NOMO-1 treated with dmso at 0.1 percent for 144 hours (cell line): ENCODE data around the gene GLCCI1.
A peak's percentile ranks its signal among the peaks of the same experiment; 100 is the strongest.

Source experiments
- DNase-seq: peaks from one replicate; lab custom pipeline; 2025; ENCODE audit not compliant: unreplicated experiment; lab: John Stamatoyannopoulos, UW

GLCCI1 gene

DNA sequence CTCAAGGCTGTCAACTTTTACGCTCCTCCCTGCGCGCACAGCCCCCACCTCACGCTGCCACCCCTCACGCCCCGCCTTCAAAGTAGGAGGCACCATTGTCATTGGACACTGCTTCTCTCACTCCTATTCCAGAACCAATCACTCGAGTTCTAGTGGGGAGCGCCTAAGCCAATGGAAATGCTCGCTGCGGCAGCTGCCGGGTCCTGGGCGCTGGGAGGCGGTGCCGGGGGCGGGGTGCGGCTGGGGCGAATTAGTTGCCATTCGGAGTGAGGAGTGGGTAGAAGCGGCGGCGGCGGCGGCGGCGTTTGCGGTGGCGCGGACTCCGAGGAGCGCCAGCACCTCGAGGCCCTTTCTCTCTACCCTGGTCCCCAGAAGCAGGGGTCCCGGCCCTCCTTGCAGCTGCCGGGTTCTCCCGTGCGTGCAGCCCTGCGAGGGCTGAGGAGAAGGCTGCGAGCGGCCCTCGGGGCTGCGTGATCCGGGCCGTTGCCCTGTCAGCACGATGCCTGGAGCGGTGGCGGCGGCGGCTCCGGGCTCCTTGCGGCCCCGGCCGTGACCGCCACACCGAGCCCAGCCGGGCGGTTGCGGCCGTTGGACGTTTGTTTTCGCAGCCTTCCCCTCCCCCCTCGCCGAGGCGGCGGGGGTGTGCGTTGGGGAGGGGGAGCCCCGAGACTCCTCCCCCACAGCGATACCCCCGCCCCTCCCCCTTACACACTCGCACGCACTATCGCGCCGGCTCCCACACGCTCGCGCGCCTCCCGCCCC is at the start of gene GLCCI1:
Gene GLCCI1 (plus strand): TSS at position 253 of the 762 bp plus-strand sequence. CDS start 555 bp downstream, outside the sequence.
- DNase-seq: peak; percentile 95

GRCh38 chr7:7919449-7919945 is 49.1 kb upstream of the GLCCI1 start:
- no peak for DNase-seq

GRCh38 chr7:7920056-7920455 is 48.5 kb upstream of the GLCCI1 start:
- no peak for DNase-seq

DNA sequence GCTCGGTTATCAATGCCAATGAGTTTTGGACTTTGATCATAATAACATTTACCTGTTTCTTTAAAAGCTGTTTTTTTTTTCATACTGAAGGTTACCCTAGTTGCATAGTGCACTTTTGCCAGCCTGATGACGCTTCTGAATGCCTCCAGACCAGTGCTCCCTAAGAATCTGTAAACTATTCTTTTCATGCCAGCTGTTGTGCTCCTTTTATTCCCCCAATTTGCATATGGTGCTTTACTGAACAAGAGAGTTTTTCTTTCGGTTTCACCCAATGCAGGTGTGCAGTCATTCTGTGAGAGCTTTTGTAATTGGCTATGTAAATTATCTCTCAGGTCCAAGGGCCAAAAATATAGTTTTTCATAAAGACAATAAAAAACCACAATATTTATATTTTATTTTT is 48.1 kb upstream of the GLCCI1 start:
- DNase-seq: no peak

GRCh38 chr7:7921830-7922229 is 46.8 kb upstream of the GLCCI1 start:
- no peak for DNase-seq

DNA sequence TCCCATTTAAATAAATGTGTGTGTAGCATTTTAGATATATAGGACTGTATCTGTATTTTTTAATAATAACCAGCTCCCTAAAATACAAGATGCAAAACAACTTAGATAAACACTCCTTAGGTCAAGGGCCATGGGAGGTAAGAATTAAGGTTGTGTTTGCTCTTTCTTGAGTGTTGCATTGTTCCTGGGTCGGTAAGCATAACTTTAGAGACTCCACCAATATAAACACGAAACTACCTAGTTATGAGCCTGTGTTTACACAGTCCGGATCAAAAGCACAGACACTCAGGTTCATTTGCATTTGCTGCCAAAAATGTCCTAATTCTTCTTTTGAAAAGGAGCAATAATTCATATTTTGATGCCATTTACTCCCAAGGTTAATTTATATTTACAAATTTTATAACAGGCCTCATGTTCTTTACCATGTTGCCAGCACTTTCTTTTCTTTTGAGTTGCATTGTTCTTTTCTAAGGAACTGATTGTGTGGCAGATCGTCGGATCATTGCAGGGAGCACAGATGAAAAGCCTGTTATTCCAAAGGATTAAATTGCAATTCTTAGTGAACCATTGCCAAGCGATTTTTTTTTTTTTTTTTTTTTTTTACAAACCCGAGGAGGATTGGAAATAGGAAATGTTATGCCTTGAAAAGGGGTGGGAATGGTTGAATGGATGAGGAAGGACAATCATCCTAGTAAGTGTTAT is 45.8 kb upstream of the GLCCI1 start:
- no peak for DNase-seq

DNA sequence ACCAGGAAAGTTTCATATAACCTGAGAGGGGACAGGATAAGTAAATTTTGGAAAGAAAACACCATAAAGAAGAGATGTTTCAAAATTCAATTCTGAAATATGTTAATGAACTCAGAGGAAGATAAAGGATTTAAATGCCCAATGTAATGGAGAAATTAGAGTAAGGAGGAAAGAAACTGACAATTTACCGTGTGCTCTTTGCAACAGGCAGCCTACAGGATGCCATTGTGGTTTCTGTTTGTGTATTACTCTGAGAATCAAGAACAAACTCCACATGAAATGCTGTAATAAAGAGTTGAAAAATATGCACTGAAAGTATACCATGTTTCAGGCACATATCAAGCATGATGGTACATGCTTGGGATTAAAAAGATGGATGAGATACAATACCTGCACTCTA is 44.8 kb upstream of the GLCCI1 start:
- DNase-seq: no peak

GRCh38 chr7:7924303-7924702 is 44.3 kb upstream of the GLCCI1 start:
- no peak for DNase-seq

- no peak for DNase-seq
Observed at GRCh38 chr7:7931626-7932025, 37.0 kb upstream of the GLCCI1 start.

DNA sequence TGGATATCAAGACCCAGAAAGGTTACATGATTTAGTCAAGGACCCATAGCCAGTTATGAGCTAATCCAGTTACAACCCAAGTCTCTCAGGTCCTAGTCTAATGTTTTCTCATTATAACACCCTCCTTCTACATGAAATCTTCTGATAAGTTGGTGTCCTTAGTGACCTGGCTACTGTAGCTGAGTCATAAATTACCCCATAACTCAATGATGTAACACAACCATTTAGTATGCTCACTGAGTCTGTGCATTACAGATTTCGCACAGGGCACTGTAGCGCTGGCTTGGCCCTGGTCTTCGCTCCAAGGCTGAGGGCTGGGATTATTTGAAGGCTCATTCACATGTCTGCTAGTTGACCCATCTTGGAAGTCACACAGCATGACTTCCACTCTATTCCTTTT is 36.0 kb upstream of the GLCCI1 start:
- DNase-seq: no peak

DNA sequence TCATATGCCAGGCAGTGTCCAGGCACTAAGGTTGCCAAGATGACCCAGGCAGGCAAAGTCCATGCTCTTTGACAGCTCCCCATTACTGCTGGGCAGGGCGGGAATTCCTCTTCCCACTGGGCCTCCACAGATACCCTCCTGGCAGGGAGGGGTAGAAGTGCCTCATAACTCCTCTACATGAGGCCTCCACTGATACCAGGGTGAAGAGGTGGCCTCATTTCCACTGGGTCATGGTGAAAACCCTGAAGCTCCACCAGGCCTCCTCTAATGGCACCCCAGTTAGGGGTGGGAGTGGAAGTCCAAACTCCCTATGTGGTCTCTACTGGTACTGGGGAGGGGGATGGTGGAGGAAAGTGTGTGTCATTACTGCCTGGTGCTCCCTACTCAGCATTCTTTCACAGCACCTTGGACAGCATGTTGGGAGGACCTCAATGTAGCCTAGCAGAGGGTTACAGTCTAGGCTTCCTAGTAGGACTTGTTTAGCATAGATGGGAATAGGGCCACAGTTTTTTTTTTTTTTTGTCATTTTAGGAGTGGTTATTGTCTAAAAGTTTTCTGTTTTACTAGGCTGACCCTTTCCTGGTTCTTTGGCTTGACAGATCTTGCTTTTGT is 34.6 kb upstream of the GLCCI1 start:
- DNase-seq: no peak

GRCh38 chr7:7934945-7935344 is 33.7 kb upstream of the GLCCI1 start:
- no peak for DNase-seq

DNA sequence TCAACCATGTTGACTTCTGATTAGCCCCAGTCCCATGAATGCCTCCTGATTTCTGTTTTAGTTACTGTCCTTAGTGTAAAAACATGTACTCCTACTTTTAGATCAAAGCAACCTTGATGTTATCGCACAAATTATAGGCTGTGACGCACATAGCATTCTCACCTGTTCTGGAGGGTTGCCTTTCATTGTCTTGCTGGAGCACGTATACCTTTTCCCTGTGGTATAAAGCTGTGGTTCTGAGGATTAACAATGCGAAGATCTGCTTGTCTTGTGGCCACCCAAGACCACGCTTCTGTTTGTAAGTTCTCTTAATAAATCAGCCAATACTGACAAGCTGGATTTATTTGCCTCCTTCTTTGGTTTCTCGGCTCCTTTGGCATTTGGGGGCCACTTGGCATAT is 30.1 kb upstream of the GLCCI1 start:
- DNase-seq: no peak

GRCh38 chr7:7943951-7944350 is 24.6 kb upstream of the GLCCI1 start:
- DNase-seq: no peak

DNA sequence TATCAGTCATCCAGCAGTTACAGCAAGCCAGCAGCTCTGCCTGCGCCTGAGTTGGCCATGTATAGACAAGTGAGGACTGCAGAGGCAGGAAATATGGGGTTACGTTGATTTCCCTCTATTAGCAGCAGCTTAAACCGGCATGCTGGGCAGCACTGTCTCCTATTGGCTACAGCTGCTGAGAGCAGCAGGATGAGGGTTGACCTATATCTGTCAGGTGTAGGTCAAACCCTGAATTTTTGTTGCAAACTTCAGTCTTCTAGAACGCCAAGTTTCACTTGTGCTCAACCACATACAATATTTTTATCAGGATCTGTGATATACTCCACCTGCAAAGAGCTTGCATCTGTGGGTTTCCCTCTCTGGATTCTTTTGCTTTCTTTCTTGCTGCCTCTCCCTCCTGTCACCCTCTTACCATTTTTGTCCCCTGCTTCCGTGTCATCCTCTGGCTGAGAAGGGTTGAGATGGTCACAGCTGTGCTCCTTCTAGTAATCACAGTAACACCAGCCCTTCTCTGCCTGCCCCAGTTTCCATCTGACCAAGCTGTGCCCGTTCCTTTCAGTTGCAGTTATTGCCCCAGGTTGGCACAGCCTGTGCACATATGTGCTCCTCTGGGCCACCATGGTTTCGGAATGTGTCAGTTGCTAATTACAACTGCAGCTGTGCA is 23.8 kb upstream of the GLCCI1 start:
- no peak for DNase-seq

DNA sequence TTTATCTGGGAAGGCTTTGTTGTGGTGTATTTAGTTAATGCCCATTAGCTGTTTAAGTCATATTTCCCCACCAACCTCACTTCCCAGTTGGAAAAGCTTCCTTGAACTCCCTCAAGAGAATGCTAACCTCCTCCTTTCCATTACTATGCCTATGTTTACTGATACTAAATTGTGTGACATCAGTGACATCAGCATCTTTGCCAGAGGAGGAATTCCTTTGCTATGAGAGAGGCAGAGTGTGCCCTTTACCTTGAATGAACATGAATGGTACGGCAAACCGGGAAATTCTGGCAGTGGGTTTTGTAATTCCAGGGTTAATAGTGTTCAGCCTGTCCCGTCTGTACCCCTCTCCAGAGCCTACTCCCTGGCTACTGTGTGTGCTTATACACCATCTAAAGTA is 22.1 kb upstream of the GLCCI1 start:
- DNase-seq: no peak

DNA sequence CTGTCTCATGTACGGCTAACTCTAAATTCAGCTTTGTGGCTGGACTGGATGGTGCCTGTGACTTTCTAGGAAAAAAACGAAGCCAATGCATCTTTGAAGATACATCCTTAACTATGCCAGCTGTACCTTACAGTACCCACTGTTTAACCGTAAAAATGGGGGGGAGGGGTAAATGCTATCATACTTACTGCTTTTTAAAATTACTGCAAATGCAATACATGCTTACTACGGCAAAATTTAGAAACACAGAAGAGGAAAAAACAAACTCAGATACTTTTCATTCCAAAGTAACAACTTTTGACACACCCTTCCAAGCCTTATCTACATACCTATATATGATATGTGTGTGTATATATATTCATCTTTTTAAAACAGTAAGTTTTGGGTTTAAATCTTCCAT is 20.4 kb upstream of the GLCCI1 start:
- DNase-seq: no peak

DNA sequence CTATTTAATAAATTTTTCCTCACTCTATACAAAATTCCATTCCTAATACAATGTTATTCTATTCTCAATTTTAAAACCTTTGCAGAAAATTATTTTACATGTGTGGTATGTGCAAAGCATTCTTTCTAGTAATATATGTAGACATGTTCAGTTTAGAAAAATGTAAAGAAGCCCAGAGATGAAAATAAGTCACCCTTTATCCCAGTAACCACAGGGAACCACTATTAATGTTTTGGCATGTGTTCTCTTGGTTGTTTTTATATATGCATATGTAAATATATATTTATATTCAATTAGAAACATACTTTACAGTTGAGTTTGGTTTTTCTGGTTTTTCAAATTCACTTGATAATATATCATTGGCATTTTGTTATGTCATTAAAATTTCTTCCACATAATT is 14.8 kb upstream of the GLCCI1 start:
- DNase-seq: no peak

GRCh38 chr7:7956531-7957128 is 12.0 kb upstream of the GLCCI1 start:
- no peak for DNase-seq

GRCh38 chr7:7957513-7957912 is 11.1 kb upstream of the GLCCI1 start:
- DNase-seq: no peak
